ENCODE measurements around the gene SERPINA4. TPM values are rescaled to one million over a fixed set of nuclear protein-coding genes. Genes with fewer than 3 reads are reported as not detected.
A peak's percentile ranks its signal among the peaks of the same experiment; 100 is the strongest.

Gene SERPINA4
- total and polyA plus RNA-seq, 2 of the 13 experiments (the other 11 are each of a cell fraction or from before 2014, with no cell fraction given): 39.1 to 57.8 TPM

DNA sequence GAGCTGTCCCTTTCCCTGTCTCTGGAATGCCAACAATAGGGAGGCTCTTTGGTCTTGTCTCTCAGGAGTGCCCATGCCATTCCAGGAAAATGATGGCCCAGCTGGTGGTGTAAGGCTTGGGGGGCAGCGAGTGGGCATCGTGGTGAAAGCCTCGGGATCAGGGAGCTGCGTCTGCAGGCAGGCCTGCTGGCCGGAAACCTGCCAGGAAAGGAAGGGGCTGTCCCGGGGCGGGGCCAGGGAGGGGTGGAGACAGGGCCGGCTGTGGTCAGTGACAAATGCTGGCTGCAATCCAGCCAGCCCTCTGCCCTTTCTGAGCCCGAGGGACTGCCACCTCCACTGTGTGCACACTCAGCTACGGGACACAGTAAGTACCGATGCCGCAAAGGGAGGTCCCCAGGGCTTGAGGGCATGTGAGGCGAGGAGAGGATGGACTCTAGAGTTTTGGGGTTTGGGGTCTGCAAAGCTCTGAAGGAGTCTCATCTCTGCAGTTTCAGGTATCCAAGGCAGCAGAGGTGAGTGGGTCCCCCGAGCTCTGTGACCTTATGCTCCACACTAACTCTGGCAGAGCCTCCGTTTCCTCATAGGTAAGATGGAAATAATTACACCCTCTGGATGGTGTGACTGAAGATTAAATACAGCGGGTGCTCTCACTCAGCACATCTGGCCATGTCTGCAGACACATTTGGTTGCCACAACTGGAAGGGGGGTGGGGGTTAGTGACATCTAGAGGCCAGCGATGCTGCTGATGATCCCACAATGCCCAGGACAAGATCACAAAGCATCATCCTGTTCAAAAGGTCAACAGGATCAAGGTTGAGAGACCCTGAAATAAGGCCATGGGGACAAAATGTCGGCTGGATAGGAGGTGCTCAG, 20.1 kb downstream of the SERPINA4 start, which contains the start of gene SERPINA5 (continued):
- TF ChIP-seq, protein P1, sequence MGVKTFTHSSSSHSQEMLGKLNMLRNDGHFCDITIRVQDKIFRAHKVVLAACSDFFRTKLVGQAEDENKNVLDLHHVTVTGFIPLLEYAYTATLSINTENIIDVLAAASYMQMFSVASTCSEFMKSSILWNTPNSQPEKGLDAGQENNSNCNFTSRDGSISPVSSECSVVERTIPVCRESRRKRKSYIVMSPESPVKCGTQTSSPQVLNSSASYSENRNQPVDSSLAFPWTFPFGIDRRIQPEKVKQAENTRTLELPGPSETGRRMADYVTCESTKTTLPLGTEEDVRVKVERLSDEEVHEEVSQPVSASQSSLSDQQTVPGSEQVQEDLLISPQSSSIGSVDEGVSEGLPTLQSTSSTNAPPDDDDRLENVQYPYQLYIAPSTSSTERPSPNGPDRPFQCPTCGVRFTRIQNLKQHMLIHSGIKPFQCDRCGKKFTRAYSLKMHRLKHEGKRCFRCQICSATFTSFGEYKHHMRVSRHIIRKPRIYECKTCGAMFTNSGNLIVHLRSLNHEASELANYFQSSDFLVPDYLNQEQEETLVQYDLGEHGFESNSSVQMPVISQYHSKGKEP (CRISPR knock-in tag; IDR thresholded peaks at IDR 0.05): no peak
- TF ChIP-seq, protein P2, sequence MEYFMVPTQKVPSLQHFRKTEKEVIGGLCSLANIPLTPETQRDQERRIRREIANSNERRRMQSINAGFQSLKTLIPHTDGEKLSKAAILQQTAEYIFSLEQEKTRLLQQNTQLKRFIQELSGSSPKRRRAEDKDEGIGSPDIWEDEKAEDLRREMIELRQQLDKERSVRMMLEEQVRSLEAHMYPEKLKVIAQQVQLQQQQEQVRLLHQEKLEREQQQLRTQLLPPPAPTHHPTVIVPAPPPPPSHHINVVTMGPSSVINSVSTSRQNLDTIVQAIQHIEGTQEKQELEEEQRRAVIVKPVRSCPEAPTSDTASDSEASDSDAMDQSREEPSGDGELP (IDR thresholded peaks at IDR 0.05; ENCODE audit: borderline replicate concordance, low read depth): peak; percentile 49; the same call in 1 of the 2 replicates
- TF ChIP-seq CREB1 (IDR thresholded peaks at IDR 0.05) (no peak), CREB1 (CRISPR knock-in tag; IDR thresholded peaks at IDR 0.05) (no peak), GPN1 (CRISPR knock-in tag; IDR thresholded peaks at IDR 0.05; ENCODE audit: borderline replicate concordance) (no peak), ZNF547 (CRISPR knock-in tag; IDR thresholded peaks at IDR 0.05) (peak; percentile 74), MEIS2 (CRISPR knock-in tag; IDR thresholded peaks at IDR 0.05) (0 out of 2 replicates have a peak, but pooled peaks have one; percentile 63), TMF1 (CRISPR knock-in tag; IDR thresholded peaks at IDR 0.05; ENCODE audit: low read depth) (0 out of 2 replicates have a peak, but pooled peaks have one; percentile 55), ZNF451 (CRISPR knock-in tag; IDR thresholded peaks at IDR 0.05) (peak; percentile 46; the same call in 1 of the 2 replicates), SSRP1 (CRISPR knock-in tag; IDR thresholded peaks at IDR 0.05) (no peak; the same call in 1 of the 2 replicates), BRCA1 (CRISPR knock-in tag; IDR thresholded peaks at IDR 0.05) (0 out of 2 replicates have a peak, but pooled peaks have one; percentile 28), MED1 (CRISPR knock-in tag; IDR thresholded peaks at IDR 0.05) (peak; percentile 56)
- TF ChIP-seq, protein P3, sequence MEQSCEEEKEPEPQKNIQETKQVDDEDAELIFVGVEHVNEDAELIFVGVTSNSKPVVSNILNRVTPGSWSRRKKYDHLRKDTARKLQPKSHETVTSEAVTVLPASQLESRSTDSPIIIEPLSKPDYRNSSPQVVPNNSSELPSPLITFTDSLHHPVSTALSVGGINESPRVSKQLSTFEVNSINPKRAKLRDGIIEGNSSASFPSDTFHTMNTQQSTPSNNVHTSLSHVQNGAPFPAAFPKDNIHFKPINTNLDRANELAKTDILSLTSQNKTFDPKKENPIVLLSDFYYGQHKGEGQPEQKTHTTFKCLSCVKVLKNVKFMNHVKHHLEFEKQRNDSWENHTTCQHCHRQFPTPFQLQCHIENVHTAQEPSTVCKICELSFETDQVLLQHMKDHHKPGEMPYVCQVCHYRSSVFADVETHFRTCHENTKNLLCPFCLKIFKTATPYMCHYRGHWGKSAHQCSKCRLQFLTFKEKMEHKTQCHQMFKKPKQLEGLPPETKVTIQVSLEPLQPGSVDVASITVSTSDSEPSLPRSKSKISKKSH (CRISPR knock-in tag; IDR thresholded peaks at IDR 0.05; ENCODE audit: borderline replicate concordance): peak; percentile 74; the same call in 1 of the 2 replicates
- TF ChIP-seq, protein P4, sequence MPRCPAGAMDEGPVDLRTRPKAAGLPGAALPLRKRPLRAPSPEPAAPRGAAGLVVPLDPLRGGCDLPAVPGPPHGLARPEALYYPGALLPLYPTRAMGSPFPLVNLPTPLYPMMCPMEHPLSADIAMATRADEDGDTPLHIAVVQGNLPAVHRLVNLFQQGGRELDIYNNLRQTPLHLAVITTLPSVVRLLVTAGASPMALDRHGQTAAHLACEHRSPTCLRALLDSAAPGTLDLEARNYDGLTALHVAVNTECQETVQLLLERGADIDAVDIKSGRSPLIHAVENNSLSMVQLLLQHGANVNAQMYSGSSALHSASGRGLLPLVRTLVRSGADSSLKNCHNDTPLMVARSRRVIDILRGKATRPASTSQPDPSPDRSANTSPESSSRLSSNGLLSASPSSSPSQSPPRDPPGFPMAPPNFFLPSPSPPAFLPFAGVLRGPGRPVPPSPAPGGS (CRISPR knock-in tag; IDR thresholded peaks at IDR 0.05): peak; percentile 84
- TF ChIP-seq, protein P5, sequence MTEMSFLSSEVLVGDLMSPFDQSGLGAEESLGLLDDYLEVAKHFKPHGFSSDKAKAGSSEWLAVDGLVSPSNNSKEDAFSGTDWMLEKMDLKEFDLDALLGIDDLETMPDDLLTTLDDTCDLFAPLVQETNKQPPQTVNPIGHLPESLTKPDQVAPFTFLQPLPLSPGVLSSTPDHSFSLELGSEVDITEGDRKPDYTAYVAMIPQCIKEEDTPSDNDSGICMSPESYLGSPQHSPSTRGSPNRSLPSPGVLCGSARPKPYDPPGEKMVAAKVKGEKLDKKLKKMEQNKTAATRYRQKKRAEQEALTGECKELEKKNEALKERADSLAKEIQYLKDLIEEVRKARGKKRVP (CRISPR knock-in tag; IDR thresholded peaks at IDR 0.05): peak in 1 of 2 experiments; percentile 16; a peak in 1 of 4 replicates
- TF ChIP-seq, protein P6, sequence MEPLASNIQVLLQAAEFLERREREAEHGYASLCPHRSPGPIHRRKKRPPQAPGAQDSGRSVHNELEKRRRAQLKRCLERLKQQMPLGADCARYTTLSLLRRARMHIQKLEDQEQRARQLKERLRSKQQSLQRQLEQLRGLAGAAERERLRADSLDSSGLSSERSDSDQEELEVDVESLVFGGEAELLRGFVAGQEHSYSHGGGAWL (CRISPR knock-in tag; IDR thresholded peaks at IDR 0.05): peak; percentile 57; the same call in 1 of the 2 replicates
- TF ChIP-seq, protein P7, sequence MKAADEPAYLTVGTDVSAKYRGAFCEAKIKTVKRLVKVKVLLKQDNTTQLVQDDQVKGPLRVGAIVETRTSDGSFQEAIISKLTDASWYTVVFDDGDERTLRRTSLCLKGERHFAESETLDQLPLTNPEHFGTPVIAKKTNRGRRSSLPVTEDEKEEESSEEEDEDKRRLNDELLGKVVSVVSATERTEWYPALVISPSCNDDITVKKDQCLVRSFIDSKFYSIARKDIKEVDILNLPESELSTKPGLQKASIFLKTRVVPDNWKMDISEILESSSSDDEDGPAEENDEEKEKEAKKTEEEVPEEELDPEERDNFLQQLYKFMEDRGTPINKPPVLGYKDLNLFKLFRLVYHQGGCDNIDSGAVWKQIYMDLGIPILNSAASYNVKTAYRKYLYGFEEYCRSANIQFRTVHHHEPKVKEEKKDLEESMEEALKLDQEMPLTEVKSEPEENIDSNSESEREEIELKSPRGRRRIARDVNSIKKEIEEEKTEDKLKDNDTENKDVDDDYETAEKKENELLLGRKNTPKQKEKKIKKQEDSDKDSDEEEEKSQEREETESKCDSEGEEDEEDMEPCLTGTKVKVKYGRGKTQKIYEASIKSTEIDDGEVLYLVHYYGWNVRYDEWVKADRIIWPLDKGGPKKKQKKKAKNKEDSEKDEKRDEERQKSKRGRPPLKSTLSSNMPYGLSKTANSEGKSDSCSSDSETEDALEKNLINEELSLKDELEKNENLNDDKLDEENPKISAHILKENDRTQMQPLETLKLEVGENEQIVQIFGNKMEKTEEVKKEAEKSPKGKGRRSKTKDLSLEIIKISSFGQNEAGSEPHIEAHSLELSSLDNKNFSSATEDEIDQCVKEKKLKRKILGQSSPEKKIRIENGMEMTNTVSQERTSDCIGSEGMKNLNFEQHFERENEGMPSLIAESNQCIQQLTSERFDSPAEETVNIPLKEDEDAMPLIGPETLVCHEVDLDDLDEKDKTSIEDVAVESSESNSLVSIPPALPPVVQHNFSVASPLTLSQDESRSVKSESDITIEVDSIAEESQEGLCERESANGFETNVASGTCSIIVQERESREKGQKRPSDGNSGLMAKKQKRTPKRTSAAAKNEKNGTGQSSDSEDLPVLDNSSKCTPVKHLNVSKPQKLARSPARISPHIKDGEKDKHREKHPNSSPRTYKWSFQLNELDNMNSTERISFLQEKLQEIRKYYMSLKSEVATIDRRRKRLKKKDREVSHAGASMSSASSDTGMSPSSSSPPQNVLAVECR (CRISPR knock-in tag; IDR thresholded peaks at IDR 0.05; ENCODE audit: borderline replicate concordance): peak; percentile 74

All from HepG2 (cell line).